NCI-H1048 (cell line): ENCODE results near the gene TMEM97.
"Not testable (repeated sequence)": the region's sequence is repeated elsewhere in the genome, so short reads cannot be mapped to it uniquely, and the experiment has no call there.

ENCODE experiments used
- DNase-seq: peaks from one replicate; lab custom pipeline; 2025; lab: John Stamatoyannopoulos, UW

The TMEM97 gene

DNA sequence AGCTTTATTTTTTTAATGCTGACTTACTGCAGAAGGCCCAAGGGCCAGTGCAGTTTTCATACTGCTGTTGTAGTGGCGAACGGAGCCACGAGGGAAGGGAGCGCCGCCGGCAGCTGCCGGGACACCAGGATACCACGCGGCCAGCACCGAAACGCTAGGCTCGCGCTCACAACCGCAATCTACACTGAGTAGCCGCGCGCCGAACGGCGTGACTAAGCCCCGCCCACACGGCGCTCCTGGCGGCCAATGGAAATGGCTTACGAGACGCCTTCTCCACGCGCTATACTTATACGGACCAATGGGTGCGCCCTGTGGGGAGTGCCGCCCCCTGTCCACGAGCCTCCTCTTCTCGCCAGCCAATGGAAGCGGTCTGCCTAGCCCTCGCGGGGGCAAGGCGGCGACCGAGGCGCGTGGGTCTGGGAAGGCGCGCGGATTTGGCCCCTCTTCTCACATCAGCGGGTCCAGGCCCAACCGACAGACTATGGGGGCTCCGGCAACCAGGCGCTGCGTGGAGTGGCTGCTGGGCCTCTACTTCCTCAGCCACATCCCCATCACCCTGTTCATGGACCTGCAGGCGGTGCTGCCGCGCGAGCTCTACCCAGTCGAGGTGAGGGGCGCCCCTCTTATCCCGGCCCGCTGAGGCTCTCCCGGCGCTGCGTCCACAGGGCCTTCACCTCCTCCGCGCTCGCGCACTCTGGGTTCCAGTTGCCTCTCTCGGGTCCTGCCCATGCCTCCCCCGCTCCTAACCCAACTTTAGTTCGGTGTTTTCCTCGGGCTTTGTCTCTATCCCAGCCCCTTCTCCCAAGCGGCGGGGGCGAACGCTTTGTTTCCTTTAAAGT lies at the start of gene TMEM97:
TMEM97 (plus strand) TSS at position 442 of the 839 bp plus-strand sequence; CDS start at position 482, 40 bp downstream.
- DNase-seq = peak; percentile 90

GRCh38 chr17:28270055-28270454 lies 48.9 kb upstream of the TMEM97 start:
- no peak for DNase-seq

- DNase-seq = no peak
Measured at GRCh38 chr17:28270926-28271325, 48.1 kb upstream of the TMEM97 start.

- no peak for DNase-seq
Measured at GRCh38 chr17:28271431-28271830, 47.6 kb upstream of the TMEM97 start.

- no peak for DNase-seq
Measured at GRCh38 chr17:28272166-28272565, 46.8 kb upstream of the TMEM97 start.

- not testable (repeated sequence) for DNase-seq
Measured at GRCh38 chr17:28273341-28273740, 45.7 kb upstream of the TMEM97 start.

GRCh38 chr17:28274591-28275265 lies 44.3 kb upstream of the TMEM97 start:
- no peak for DNase-seq

DNA sequence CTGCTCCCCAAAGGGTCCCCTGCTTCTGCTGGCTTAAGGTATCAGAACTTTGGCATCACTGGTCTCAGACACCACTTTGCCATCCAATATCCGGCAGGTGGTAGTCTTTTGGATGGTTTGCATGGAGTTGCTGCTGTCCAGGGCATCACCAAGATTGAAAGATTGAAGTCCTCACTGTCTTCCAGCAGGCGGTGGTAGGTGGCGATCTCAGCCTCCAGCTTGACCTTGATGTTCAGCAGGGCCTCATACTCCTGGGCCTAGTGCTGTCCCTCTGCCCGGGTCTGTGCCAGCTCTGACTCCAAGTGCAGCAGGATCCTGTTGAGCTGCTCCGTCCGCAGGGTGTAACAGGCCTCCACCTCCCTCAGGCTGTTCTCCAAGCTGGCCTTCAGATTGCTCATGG lies 43.0 kb upstream of the TMEM97 start:
- no peak for DNase-seq

DNA sequence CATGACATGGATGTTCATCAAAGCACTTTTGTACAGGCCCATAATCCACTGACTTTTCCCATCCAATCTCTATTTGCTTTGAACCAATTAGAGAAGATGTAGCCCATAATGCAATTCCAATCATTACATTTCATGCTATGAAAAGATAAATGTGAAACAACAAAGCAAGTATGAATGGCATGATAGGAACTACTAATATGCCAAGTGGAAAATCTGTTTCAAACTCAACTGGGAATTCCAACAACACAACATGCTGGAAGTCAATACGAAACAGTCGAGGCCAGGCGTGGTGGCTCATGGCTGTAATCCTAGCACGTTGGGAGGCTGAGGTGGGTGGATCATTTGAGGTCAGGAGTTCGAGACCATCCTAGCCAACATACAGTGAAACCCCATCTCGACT lies 39.6 kb upstream of the TMEM97 start:
- no peak for DNase-seq

DNA sequence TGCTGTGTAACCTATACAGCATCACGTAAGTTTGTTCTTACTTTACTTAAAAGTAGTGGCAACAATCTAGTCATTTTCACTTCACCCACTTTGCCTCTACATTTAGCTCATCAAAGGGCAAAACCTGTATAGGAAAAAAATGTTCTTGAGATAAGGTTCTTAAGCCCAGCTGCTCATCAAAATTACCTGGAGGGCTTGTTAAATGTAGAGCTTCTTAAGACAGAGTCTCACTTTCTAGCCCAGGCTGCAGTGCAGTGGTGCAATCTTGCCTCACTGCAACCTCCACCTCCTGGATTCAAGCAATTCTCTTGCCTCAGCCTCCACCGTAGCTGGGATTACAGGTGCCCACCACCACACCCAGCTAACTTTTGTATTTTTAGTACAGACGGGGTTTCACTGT lies 38.2 kb upstream of the TMEM97 start:
- DNase-seq = no peak

DNA sequence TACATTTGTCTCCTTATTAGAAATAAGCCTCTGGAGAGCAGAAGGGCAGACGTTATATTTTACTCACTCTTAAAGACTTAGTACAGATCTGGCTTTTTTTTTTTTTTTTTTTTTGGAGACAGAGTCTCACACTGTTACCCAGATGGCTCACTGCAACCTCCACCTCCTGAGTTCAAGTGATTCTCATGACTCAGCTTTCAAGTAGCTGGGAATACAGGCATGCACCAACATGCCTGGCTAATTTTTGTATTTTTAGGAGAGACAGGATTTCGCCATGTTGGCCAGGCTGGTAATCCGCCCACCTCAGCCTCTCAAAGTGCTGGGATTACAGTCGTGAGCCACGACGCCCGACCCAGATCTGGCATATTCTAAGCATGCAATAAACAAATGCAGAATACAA lies 36.4 kb upstream of the TMEM97 start:
- no peak for DNase-seq

DNA sequence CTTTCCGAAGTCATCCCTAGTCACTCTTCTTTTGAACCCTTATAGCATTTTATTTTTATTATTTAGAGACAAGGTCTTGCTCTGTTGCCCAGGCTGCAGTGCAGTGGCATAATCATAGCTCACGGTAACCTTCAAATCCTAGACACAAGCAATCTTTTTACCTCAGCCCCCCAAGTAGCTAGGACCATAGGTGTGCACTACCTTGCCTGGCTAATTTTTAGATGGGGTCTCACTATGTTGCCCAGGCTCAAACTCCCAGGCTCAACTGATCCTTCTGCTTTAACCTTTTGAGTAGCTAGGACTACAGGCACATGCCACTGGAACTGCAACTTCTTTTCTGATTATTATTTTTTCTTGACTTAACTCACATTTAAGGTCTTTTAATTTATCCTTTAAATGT lies 33.0 kb upstream of the TMEM97 start:
- DNase-seq = no peak

GRCh38 chr17:28290703-28291102 lies 28.3 kb upstream of the TMEM97 start:
- DNase-seq = no peak

DNA sequence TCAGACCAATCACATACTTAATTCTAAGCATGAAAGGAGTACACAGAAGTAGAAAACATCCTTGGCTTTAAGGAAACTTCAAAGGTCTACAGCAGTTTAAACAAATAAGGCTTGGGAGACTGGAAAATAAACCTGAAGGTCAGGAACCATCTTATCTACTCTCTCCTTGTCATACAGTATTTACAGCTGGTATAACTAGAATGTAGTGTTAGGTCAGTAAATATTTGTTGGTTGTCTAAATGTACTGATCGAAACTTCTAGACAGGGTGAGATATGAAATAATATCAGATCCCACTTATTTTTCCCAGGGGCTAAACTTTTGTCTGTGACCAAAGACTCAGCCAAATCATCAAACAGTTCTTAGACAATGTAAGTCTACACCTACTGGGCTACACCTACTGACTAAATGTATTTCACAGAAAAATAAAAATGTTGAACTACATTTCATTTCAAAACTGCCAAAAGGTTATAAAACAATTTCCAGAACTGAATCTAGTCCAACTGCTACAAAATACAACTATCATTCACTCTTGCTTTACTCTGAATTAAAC lies 27.1 kb upstream of the TMEM97 start:
- DNase-seq = no peak

GRCh38 chr17:28292878-28293277 lies 26.1 kb upstream of the TMEM97 start:
- not testable (repeated sequence) for DNase-seq

- no peak for DNase-seq
Measured at GRCh38 chr17:28293994-28294393, 25.0 kb upstream of the TMEM97 start.

- DNase-seq = no peak
Measured at GRCh38 chr17:28295677-28296578, 23.1 kb upstream of the TMEM97 start.

- no peak for DNase-seq
Measured at GRCh38 chr17:28298449-28298848, 20.6 kb upstream of the TMEM97 start.

DNA sequence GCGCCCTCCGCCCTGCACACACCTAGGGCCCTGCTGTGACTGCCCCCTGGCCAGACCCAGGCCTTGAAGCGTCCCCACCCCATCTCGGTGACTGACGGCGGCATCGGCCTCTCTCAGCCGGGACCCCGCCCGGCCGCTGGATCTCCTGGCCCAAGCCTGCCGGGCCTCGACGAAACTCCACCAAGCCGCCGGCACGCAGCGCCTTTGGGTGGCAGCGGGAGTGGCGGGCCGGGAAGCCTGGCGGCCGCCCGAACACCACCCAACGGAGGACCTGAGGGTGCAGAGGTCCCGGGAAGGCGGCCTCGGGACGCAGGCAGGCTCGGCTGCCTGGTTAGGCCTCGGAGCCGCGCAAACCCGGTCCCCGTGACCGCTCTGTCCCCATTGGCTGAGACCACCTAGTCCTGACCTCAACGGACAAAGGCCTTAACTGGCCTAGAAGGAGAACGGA lies 12.0 kb upstream of the TMEM97 start:
- no peak for DNase-seq

DNA sequence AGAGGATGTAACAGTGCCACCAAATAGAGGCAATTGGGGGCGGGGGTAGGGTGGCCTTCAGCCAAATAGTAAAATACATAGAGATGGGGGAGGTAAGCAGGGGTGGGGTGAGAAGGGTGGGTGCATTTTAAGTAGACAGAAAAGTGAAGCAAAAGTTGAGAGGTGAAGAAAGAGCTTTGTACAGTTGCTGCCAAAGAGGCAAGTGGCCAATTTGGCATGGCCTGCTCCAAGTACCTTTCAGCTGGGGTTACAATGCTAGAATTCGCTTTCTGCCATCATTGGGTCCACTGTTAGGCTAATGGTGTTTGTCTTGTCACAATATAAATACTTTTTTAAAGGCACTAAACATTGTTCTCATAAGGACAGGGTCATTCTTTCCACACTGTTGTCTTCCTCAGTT lies 5.2 kb upstream of the TMEM97 start:
- no peak for DNase-seq

DNA sequence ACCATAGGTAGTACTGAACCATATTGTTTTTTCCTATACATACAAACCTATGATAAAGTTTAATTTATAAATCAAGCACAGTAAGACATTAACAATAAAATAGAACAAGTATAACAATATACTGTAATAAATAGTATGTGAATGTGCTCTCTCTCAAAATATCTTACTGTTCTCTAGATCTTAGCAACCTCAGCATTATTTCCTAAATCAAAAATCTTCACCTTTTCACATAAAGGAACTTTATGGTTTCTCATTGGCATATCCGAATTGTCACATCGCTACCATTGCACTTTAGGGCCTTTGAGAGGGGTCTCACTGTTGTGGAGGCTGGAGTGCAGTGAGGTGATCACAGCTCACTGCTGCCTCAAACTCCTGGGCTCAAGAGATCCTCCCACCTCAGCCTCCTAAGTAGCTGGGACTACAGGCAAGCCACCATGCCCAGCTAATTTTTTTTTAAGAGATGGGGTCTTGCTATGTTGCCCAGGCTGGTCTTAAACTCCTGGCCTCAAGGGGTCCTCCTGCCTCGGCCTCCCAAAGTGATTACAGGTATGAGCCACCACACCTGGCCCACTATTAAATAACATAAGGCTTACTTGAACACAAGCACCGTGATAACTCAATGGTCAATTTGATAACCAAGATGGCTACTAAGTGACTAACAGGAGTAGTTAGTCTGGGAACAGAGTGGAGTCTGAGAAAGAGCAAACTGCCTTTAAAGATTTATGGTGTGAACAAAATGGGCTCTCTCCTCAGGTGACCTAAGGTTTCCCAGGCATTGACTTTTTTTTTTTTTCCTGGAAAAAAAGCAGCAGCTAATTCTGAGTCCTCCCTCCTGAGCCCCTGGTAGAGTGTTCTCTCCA lies 2.9 kb upstream of the TMEM97 start:
- no peak for DNase-seq
